ENCODE data around the gene CDKL5. TPM values are rescaled to one million over a fixed set of nuclear protein-coding genes. Genes with fewer than 3 reads are reported as not detected.

Gene CDKL5
- total and polyA plus RNA-seq, 10 donors = 0.24 to 10.6 (median 7.0) TPM

DNA sequence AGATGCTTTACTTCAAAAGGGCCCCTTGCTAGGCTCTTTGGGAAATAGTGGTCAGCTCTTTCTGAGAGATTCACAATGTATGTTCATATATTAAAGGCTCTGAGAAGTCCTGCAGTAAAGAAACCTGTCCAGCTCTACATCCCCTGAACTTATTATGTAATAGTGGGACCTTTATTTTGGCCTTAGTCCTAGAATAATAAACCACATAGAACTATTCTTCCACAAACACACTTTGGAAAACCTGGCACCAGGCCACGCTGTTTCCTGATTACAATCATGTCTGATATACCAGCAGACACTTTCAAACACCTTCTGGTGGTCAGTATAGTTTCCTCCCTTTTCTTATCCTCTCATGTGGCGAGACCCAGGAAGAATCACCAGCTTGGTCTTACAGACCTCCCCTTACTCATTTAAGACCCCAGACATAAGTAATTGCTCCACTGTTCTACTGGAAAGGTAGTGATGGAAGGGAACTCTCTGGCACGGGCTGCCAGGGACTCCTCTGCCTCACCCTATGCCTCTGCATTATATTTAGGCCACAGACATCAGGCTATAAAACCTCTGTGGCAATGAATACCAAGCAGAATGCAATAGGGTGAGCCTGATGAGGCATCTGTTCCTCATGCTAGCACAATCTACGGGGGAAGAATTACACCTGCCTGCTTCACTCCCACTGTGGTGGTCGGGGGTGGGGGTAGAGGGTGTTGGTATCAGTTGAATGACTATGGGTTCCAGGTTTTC is 276.4 kb downstream of the CDKL5 start:
- Histone ChIP-seq H3K27ac (no peak overlapping the region), H3K4me3 (no peak overlapping the region), H3K9me3 (no peaks in the 10 kb centered on the region), H3K4me1 (no peaks in the 10 kb centered on the region), H3K36me3 (no peaks in the 10 kb centered on the region), H3K27me3 (replicated peaks in 1 of 7) (peaks cover 0 to 5% (median 0%) of the 10 kb centered on the region in 7 donors)
- TF ChIP-seq, protein P1, sequence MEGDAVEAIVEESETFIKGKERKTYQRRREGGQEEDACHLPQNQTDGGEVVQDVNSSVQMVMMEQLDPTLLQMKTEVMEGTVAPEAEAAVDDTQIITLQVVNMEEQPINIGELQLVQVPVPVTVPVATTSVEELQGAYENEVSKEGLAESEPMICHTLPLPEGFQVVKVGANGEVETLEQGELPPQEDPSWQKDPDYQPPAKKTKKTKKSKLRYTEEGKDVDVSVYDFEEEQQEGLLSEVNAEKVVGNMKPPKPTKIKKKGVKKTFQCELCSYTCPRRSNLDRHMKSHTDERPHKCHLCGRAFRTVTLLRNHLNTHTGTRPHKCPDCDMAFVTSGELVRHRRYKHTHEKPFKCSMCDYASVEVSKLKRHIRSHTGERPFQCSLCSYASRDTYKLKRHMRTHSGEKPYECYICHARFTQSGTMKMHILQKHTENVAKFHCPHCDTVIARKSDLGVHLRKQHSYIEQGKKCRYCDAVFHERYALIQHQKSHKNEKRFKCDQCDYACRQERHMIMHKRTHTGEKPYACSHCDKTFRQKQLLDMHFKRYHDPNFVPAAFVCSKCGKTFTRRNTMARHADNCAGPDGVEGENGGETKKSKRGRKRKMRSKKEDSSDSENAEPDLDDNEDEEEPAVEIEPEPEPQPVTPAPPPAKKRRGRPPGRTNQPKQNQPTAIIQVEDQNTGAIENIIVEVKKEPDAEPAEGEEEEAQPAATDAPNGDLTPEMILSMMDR (IDR thresholded peaks at IDR 0.05 in 8 of 11, conservative IDR thresholded peaks at IDR 0.05 in 3 of 11) = no peak
- TF ChIP-seq POLR2A (IDR thresholded peaks at IDR 0.05) (no peak), POLR2AphosphoS5 (IDR thresholded peaks at IDR 0.05) (no peak)
- no peak for DNase-seq
- WGBS, 5 donors = 59 to 85% (median 80%) methylated on average over 4 to 5 of the region's 5 CpGs
- intact Hi-C loops (cut with DNase I; ENCODE audit: low total_unique reads) = no loop called here

DNA sequence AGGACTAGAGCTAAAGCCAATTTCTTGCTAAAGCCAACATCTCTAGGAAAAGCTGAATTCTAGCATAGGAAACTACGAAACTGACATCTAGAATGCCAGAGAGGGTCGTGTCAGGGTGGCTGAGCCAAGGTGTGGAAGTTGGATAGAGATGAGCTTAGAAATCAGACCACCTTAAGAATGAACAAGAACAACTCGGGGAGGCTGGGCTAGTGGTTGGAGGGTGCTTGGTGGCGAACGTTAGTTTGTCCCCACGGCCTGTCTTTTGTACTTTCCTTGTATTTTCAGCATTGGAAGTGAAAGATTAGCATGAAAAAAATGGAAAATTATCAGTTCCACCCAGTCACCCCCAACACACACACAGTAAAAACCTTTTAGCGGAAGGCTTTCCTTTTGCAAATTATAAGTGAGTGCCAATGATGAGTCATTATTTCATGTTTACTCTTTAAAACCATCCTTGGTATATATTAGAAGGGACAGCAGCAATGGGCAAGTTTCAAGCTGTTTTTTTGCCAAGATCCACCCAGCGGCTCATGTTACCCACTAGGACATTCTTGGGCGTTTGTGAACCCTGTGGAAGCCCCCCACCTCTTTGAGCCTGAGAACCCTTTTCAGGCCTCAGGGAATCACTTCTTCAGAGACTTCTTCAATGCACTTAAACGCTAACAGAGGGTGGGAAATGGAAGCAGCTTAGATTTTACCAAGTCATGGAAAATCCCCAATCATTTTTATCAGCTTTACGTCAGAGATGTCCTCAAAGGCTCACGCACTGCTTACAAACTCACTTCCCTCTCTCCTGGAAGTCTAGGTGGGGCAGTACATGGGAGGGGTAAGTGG is 277.2 kb downstream of the CDKL5 start:
- Histone ChIP-seq H3K27me3 (replicated peaks in 1 of 7) (peaks cover 0 to 5% (median 0%) of the 10 kb centered on the region in 7 donors), H3K36me3 (no peaks in the 10 kb centered on the region), H3K4me1 (no peaks in the 10 kb centered on the region), H3K4me3 (no peak overlapping the region), H3K9me3 (no peaks in the 10 kb centered on the region), H3K27ac (no peak overlapping the region)
- TF ChIP-seq, protein P1 (IDR thresholded peaks at IDR 0.05 in 8 of 11, conservative IDR thresholded peaks at IDR 0.05 in 3 of 11) = no peak
- no peak for TF ChIP-seq POLR2A (IDR thresholded peaks at IDR 0.05)
- TF ChIP-seq POLR2AphosphoS5 (IDR thresholded peaks at IDR 0.05) = no peak
- WGBS, 5 donors = 70 to 85% (median 78%) methylated on average over 12 of the region's 12 CpGs
- DNase-seq = no peak
- intact Hi-C loops (cut with DNase I; ENCODE audit: low total_unique reads) = no loop called here

Small RNAs within 50 kb of the gene (small RNA-seq; reads per million reads assigned to genes)
- 0 reads per million in 4 donors for gene RF00019

Other genes with a start within 250 kb of the CDKL5 start
- gene BEND2, start 204.7 kb upstream of the CDKL5 start, total RNA-seq = under 1 TPM; 0.35 to 0.83 (median 0.51) TPM
- under 1 TPM; 0.02 to 0.10 (median 0.03) TPM for gene BEND2, start 204.7 kb upstream of the CDKL5 start, polyA plus RNA-seq
- 1 to 10 TPM; 1.5 to 3.7 (median 1.8) TPM for gene SCML2, start 70.9 kb upstream of the CDKL5 start, total RNA-seq
- gene SCML2, start 70.9 kb upstream of the CDKL5 start, polyA plus RNA-seq = 1 to 10 TPM; 1.1 to 1.7 (median 1.5) TPM
- gene RS1, start 246.5 kb downstream of the CDKL5 start, total RNA-seq = not detected
- gene RS1, start 246.5 kb downstream of the CDKL5 start, polyA plus RNA-seq = under 1 TPM in 1 of 3 donors, not detected in 2; 0.04 TPM

Measured in spleen (tissue), 11 donors.